Epithelial cell of esophagus (primary cell): ENCODE results near the gene ZFHX3.

Source experiments
- DNase-seq: peaks from one replicate; pipeline ENCODE4 v3.0.0; 2010; ENCODE audit warnings: low read depth
- H3K4me3 ChIP-seq: 2 replicates; pipeline ENCODE4 v1.5.1; 2011; ENCODE audit warnings: mild to moderate bottlenecking, low read length, control low read depth
- TF ChIP-seq, protein P1 (sequence below): IDR thresholded peaks from 2 replicates; pipeline ENCODE4 v1.5.1; 2011; ENCODE audit warnings: low read depth, mild to moderate bottlenecking, low read length, control low read depth, inconsistent platforms; ENCODE audit not compliant: insufficient read depth; ENCODE audit errors: missing control alignments

The ZFHX3 gene

DNA sequence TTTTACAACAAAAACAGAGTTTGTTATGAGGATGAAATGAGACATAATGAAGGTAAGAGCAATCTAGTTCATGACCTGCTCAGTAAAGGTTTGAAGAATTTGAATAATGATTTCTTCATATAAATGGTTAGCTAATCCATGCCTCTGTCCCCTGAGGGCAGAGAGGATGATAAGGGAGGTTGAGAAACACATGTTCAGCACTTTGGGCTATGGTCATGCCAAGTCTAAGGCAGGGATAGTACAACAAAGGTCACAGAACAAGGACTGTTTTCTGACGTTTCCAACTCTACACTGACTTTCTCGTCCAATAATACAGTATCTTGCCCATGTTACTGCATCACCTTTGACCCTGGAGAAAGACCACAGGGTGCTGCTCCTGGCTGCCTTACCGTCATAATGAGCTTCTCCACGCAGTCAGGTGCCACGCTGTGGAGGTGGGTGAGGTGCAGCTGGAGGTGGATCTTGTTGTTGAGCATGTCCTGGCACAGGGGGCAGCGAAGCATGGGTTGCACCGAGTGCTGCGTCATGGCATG is 236.7 kb downstream of the ZFHX3 start:
- H3K4me3 ChIP-seq = no peak overlapping the region
- TF ChIP-seq, protein P1, sequence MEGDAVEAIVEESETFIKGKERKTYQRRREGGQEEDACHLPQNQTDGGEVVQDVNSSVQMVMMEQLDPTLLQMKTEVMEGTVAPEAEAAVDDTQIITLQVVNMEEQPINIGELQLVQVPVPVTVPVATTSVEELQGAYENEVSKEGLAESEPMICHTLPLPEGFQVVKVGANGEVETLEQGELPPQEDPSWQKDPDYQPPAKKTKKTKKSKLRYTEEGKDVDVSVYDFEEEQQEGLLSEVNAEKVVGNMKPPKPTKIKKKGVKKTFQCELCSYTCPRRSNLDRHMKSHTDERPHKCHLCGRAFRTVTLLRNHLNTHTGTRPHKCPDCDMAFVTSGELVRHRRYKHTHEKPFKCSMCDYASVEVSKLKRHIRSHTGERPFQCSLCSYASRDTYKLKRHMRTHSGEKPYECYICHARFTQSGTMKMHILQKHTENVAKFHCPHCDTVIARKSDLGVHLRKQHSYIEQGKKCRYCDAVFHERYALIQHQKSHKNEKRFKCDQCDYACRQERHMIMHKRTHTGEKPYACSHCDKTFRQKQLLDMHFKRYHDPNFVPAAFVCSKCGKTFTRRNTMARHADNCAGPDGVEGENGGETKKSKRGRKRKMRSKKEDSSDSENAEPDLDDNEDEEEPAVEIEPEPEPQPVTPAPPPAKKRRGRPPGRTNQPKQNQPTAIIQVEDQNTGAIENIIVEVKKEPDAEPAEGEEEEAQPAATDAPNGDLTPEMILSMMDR = no peak
- peak; percentile 32 for DNase-seq

DNA sequence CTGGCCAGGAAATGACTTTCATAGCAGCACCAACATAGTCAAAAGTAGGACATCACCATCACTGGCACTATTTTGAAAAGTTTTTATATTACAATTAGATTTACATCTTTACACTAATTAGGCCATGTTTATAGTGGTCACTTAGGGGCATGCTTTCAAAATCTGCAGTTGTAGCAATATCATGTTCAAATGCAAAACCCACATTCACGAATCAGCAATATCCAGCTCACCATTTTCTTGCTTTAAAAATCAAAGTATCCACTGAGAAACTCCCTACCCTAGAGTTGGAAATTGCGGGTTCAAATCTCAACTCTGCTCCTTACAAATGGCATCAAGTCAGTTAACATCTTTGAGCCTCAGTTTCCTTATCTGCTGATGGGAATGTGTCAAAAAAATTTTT is 237.4 kb downstream of the ZFHX3 start:
- H3K4me3 ChIP-seq = no peak overlapping the region
- no peak for DNase-seq
- TF ChIP-seq, protein P1 = no peak

DNA sequence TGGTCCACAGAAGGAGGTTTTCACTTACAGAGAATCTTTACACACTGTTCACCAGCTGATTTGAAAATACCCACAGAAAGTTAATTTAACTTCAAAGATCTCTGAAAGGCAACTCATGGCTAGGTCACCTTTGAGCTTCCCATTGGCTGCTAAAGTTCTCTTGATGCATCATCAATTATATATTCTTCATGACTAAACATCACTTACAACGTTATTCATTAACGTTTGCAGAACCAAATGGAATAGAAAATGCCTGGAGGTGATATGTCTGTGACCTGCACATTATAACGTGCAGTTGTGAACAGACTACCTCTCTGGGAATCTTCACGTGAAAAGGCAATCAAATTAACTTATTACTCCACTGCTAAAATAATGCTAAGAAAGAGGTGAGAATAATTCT is 238.5 kb downstream of the ZFHX3 start:
- TF ChIP-seq, protein P1 = no peak
- DNase-seq = no peak
- no peak overlapping the region for H3K4me3 ChIP-seq

DNA sequence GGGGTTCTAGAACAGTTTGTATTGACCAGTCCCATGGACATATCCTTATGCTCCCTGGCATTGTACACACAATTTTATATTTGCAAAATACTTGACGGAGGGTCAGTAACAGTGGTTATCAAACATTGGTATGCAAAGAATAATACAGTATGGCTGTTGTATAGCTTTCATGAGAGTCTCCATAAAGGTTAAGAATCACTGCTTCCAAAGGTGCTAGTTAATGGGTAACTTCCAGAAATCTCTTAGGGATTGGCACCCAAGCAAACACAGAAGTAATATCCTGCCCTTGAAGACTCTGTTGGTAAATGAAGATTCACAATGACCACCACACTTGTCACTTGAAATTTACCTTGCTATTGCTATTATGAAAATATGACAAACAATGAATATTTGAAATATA is 239.2 kb downstream of the ZFHX3 start:
- TF ChIP-seq, protein P1 = no peak
- H3K4me3 ChIP-seq = no peak overlapping the region
- no peak for DNase-seq

DNA sequence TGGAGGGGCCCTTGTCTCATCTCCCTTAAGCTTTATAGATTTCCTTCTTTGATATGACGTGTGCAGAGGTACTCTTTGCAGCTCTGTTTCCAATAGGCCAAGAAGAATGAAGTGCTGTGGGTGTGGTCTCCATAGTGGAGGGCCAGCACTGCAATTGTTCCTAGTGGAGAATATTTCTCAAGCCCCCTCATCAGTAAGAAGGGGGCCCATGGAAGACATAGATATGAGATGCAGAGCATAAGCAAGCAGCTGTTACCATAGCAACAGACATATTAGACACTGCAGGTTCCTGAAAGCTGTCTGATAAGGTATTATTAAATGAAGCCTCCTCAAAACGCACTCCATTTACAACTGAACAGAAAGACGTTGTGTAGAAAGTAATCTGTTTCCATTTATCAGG is 240.7 kb downstream of the ZFHX3 start:
- H3K4me3 ChIP-seq = no peak overlapping the region
- TF ChIP-seq, protein P1 = no peak
- DNase-seq = no peak

DNA sequence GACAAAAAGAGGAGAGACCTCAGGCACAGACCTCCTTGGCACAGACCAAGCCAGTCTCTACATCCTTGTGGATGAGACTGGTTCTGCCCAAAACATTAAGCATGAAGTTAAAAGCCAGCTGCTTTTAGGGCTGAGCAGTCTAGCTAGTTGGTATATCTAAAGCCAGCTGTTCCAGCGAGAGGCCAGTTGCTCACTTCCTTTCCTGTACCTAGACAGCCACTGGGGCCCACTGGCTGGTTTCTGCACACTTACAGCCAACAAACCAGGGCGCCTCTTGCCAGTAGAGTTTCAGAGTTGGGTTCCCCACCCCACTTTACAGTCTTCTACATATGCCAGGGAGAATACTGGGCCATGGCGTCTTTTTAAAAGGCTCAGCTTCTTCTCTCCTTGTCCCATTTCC is 242.4 kb downstream of the ZFHX3 start:
- TF ChIP-seq, protein P1 = no peak
- no peak overlapping the region for H3K4me3 ChIP-seq
- DNase-seq = no peak

DNA sequence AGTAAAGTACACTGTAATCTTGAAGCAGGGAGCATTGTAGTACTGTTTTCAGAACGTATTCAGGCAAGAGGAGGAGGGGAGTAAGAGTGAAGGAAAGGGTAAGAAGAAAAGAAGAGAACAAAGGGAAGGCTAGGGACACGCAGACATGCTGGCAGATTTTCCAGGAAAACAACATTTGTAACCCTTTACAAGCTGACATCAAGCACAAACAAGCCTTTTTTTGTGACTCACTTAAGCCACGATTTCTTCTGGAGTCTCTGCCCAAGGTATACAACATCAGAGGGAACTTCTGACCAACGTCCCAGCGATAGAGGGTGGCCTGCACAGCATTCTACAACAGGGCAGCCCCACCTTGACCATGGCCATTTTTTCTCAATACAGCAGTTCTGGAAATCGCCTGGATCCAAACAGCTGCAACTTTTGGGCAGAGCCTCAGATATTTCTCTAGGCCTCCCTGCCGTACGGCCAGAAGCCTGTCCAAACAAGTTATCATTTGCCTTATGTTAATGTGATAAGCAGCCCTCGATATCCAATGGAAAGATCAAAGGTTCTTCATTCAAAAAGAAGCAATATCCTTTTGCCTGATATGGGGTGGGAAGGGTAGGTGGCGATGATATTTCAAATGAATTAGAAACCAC is 247.3 kb downstream of the ZFHX3 start:
- peak; percentile 68 for DNase-seq
- no peak overlapping the region for H3K4me3 ChIP-seq
- TF ChIP-seq, protein P1 = no peak
